Measurements from ENCODE around the gene NUMBL. TPM values are rescaled to one million over a fixed set of nuclear protein-coding genes. Genes with fewer than 3 reads are reported as not detected.

Gene NUMBL
- total and polyA plus RNA-seq, 9 of the 15 experiments (the other 6 are each of a cell fraction or from before 2014, with no cell fraction given), result 0.39 to 38.6 (median 6.6) TPM

DNA sequence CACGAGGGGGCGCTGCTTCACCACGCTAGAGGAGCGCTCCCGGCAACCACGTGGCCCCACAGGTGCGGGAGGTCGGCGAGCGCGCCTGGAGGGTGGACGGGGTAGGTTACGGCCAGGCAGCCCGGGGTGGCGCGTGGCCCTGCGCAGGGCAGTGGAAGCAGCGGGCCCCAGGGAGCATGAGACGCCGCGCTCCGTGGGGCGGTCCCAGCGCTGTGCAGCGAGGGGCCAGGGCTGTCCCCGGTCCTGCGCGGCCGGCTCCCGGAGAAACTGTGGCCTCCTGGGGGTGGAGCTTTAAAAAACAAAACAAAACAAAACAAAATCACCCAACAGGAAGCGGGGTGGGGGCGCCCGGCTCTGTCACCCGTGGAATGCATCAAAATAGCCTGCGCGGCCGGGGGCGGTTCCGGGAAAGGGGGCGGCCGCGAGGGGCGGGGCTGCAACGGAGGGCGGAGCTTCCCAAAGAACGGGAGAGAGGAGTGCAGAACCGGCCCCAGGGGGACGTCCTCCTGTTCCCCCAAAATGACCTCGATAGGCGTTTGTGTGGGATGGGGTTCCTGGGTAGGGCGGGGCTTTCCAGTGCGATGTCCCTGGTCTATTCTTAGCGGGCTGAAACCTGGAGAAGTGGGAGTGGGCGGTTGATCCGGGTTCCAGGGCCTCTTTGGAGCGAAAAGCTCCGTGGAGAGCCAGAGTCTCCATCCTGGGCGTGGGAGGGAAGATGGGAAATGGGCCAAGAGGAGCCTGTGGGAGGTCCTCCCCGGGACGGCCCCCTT lies 27.3 kb downstream of the NUMBL start (continued):
- TF ChIP-seq XRCC4 (IDR thresholded peaks at IDR 0.05; ENCODE audit: extremely low read depth, insufficient read depth, insufficient read length) (no peak), CXXC5 (CRISPR knock-in tag; IDR thresholded peaks at IDR 0.05) (peak; percentile 84), KLF10 (CRISPR knock-in tag; IDR thresholded peaks at IDR 0.05) (no peak), NFE2L1 (tag; IDR thresholded peaks at IDR 0.05; ENCODE audit: borderline replicate concordance, low read depth) (no peak), TRIM24 (IDR thresholded peaks at IDR 0.05) (peak in 1 of 2 experiments; percentile 3; a peak in 1 of 4 replicates), SMARCE1 (IDR thresholded peaks at IDR 0.05) (no peak), BCOR (IDR thresholded peaks at IDR 0.05) (no peak), TGIF2 (CRISPR knock-in tag; IDR thresholded peaks at IDR 0.05) (no peak), PHTF2 (CRISPR knock-in tag; IDR thresholded peaks at IDR 0.05) (no peak), SAFB (IDR thresholded peaks at IDR 0.05; ENCODE audit: borderline replicate concordance, low read depth, low read length) (peak; percentile 97), ZNF282 (CRISPR knock-in tag; IDR thresholded peaks at IDR 0.05) (no peak), ATF1 (CRISPR knock-in tag; IDR thresholded peaks at IDR 0.05) (no peak), ATF1 (tag; IDR thresholded peaks at IDR 0.05) (peak; percentile 76), CSDE1 (IDR thresholded peaks at IDR 0.05) (no peak), RBM39 (optimal IDR thresholded peaks at IDR 0.05; ENCODE audit: low read depth, low read length) (no peak), ZNF444 (CRISPR knock-in tag; IDR thresholded peaks at IDR 0.05) (no peak), EGR1 (conservative IDR thresholded peaks at IDR 0.05) (peak; percentile 92), PHF20 (IDR thresholded peaks at IDR 0.05; ENCODE audit: partially characterized antibody) (peak; percentile 32), ZC3H4 (CRISPR knock-in tag; IDR thresholded peaks at IDR 0.05; ENCODE audit: borderline replicate concordance) (no peak), ZNF184 (CRISPR knock-in tag; IDR thresholded peaks at IDR 0.05) (no peak), CBX8 (IDR thresholded peaks at IDR 0.05; ENCODE audit: borderline replicate concordance, extremely low read depth, low read depth, low read length, poor library complexity, severe bottlenecking) (no peak), ERF (CRISPR knock-in tag; IDR thresholded peaks at IDR 0.05) (no peak), RBM25 (IDR thresholded peaks at IDR 0.05; ENCODE audit: low read depth, low read length, severe bottlenecking) (peak; percentile 36), HNRNPLL (IDR thresholded peaks at IDR 0.05; ENCODE audit: low read depth, low read length, poor library complexity, severe bottlenecking) (no peak)
- TF ChIP-seq, protein P1, sequence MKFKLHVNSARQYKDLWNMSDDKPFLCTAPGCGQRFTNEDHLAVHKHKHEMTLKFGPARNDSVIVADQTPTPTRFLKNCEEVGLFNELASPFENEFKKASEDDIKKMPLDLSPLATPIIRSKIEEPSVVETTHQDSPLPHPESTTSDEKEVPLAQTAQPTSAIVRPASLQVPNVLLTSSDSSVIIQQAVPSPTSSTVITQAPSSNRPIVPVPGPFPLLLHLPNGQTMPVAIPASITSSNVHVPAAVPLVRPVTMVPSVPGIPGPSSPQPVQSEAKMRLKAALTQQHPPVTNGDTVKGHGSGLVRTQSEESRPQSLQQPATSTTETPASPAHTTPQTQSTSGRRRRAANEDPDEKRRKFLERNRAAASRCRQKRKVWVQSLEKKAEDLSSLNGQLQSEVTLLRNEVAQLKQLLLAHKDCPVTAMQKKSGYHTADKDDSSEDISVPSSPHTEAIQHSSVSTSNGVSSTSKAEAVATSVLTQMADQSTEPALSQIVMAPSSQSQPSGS (CRISPR knock-in tag; IDR thresholded peaks at IDR 0.05), result no peak
- TF ChIP-seq, protein P2, sequence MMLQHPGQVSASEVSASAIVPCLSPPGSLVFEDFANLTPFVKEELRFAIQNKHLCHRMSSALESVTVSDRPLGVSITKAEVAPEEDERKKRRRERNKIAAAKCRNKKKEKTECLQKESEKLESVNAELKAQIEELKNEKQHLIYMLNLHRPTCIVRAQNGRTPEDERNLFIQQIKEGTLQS (IDR thresholded peaks at IDR 0.05), result no peak
- TF ChIP-seq, protein P2 (CRISPR knock-in tag; conservative IDR thresholded peaks at IDR 0.05), result peak; percentile 76; the same call in 1 of the 2 replicates
- TF ChIP-seq, protein P3, sequence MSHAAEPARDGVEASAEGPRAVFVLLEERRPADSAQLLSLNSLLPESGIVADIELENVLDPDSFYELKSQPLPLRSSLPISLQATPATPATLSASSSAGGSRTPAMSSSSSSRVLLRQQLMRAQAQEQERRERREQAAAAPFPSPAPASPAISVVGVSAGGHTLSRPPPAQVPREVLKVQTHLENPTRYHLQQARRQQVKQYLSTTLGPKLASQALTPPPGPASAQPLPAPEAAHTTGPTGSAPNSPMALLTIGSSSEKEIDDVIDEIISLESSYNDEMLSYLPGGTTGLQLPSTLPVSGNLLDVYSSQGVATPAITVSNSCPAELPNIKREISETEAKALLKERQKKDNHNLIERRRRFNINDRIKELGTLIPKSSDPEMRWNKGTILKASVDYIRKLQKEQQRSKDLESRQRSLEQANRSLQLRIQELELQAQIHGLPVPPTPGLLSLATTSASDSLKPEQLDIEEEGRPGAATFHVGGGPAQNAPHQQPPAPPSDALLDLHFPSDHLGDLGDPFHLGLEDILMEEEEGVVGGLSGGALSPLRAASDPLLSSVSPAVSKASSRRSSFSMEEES (CRISPR knock-in tag; IDR thresholded peaks at IDR 0.05), result 0 out of 2 replicates have a peak, but pooled peaks have one; percentile 5

Data from K562 (cell line).